EH (cell line): ENCODE results near the gene SPDYE2B.
"Not testable (repeated sequence)": the region's sequence is repeated elsewhere in the genome, so short reads cannot be mapped to it uniquely, and the experiment has no call there.

ENCODE experiments used
- DNase-seq: peaks from one replicate; pipeline ENCODE4 v3.0.0-alpha.2; 2015; ENCODE audit warnings: low read depth

Gene SPDYE2B

GRCh38 chr7:102649924-102650323, at the start of gene SPDYE2B:
Gene SPDYE2B, plus strand, starts transcription at chr7:102650319. Its CDS starts 2,030 bp downstream, at chr7:102652349.
- DNase-seq: not testable (repeated sequence)

- DNase-seq: not testable (repeated sequence)
These were observed 47.8 kb upstream of the SPDYE2B start for GRCh38 chr7:102602317-102602716.

GRCh38 chr7:102604431-102605145, 45.5 kb upstream of the SPDYE2B start:
- DNase-seq: not testable (repeated sequence)

GRCh38 chr7:102606848-102607247, 43.3 kb upstream of the SPDYE2B start:
- not testable (repeated sequence) for DNase-seq

- DNase-seq: not testable (repeated sequence)
These were observed 40.4 kb upstream of the SPDYE2B start for GRCh38 chr7:102609734-102610133.

GRCh38 chr7:102610441-102610840, 39.7 kb upstream of the SPDYE2B start:
- DNase-seq: not testable (repeated sequence)

- DNase-seq: not testable (repeated sequence)
These were observed 39.0 kb upstream of the SPDYE2B start for GRCh38 chr7:102611013-102611674.

GRCh38 chr7:102611675-102612325, 38.3 kb upstream of the SPDYE2B start:
- not testable (repeated sequence) for DNase-seq

GRCh38 chr7:102613575-102614345, 36.4 kb upstream of the SPDYE2B start:
- not testable (repeated sequence) for DNase-seq

GRCh38 chr7:102614346-102614697, 35.8 kb upstream of the SPDYE2B start:
- not testable (repeated sequence) for DNase-seq

- not testable (repeated sequence) for DNase-seq
These were observed 35.2 kb upstream of the SPDYE2B start for GRCh38 chr7:102614873-102615272.

- not testable (repeated sequence) for DNase-seq
These were observed 34.2 kb upstream of the SPDYE2B start for GRCh38 chr7:102615930-102616329.

GRCh38 chr7:102616507-102617125, 33.5 kb upstream of the SPDYE2B start, which contains the start of gene RASA4:
Gene RASA4, minus strand, starts transcription at chr7:102616756. Its CDS starts 67 bp downstream, at chr7:102616689.
- DNase-seq: peak; percentile 24

- DNase-seq: peak; percentile 0
These were observed 32.0 kb upstream of the SPDYE2B start for GRCh38 chr7:102618122-102618521.

GRCh38 chr7:102627271-102627904, 22.7 kb upstream of the SPDYE2B start:
- DNase-seq: not testable (repeated sequence)

GRCh38 chr7:102630622-102631021, 19.5 kb upstream of the SPDYE2B start:
- DNase-seq: not testable (repeated sequence)

- DNase-seq: not testable (repeated sequence)
These were observed 15.8 kb upstream of the SPDYE2B start for GRCh38 chr7:102634299-102634698.

- DNase-seq: not testable (repeated sequence)
These were observed 14.8 kb upstream of the SPDYE2B start for GRCh38 chr7:102635354-102635753.

- DNase-seq: not testable (repeated sequence)
These were observed 13.2 kb upstream of the SPDYE2B start for GRCh38 chr7:102636956-102637355.

- peak; percentile 0 for DNase-seq
These were observed 11.3 kb upstream of the SPDYE2B start for GRCh38 chr7:102638848-102639247.

- not testable (repeated sequence) for DNase-seq
These were observed 7.4 kb upstream of the SPDYE2B start, which contains the start of gene UPK3BL1 for GRCh38 chr7:102642691-102643090. Gene UPK3BL1, minus strand, starts transcription at chr7:102642791. Its CDS starts 50 bp downstream, at chr7:102642741.
